ENCODE results near the gene ADD3. TPM values are rescaled to one million over a fixed set of nuclear protein-coding genes. Genes with fewer than 3 reads are reported as not detected.
"Not testable (repeated sequence)": the region's sequence is repeated elsewhere in the genome, so short reads cannot be mapped to it uniquely, and the experiment has no call there.

The ADD3 gene
- total RNA-seq, 1 donor from 2014 or later = 317 TPM

DNA sequence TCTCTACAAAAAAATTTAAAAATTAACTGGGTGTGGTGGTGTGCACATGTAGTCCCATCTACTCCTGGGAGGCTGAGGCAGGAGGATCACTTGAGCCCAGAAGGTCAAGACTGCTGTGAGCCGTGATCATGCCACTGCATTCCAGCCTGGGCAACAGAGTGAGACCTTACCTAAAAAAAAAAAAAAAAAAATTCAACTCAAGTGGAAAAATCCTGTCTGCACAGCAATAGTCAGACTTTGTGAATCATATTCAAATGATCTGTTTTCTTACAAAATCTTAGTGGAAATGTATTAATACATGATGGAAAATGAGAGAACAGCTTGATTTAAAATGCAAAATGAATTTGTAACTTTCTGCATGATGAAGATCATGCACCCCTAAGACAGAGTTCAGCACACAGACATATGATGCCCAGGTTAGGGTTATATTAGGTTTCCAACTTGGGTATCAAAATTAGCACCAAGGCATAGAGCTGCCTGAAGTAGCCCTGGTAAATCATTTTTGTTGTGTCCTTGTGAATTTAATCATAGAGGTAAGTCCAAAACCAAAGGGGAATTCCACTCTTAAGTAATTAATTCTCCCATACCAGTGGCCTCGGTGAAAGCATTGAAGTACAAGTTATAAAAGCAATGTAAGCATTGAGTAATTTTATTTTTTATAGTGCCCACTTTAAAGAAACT lies 93.8 kb downstream of the ADD3 start:
- DNase-seq (ENCODE audit: low read depth in 2 of 2) = no peak

DNA sequence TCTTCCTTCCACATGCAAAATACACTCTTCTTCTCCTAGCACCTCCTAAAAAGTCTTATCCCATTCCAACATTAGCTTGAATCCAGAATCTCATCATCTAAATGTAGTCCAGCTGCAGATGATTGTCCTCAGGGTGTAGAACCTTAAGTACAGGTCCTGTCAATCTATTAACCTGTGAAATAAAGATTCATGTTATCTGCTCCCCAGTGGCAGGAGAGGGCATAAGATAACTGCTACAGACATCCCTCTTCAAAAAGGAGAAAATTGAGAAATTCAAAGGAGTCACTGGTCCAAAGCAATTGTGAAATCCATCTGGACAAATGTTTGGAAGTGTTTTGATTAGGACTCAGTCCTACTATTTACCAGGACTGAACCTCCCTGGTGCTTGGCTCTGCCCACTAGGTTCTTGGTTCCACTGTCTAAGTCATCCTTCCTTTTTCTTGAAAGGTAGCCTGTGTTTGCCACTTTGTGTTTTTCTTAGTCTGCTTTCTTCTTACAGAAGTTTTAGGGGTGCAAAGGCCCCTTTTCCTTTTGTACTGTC lies 96.2 kb downstream of the ADD3 start:
- DNase-seq (ENCODE audit: low read depth in 2 of 2) = no peak

DNA sequence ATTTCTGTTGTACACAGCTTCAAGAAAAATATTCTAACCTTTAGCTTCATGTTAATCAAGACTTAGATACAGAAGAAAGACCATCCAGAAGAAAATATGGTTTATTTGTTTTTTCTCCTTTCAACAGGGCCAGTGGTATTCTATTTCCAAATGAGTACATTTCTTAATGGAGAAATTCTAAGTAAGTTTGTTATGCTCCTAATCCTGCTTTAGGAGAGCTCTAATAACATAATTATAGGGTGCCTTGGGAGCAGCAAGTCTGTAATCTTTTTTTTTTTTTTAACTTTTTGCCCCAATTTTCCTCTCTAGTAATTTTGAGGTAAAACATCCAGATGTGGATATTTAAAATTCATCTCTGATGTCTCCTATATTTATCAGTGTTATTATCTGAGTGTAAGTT lies 98.1 kb downstream of the ADD3 start:
- DNase-seq (ENCODE audit: low read depth in 2 of 2) = no peak

DNA sequence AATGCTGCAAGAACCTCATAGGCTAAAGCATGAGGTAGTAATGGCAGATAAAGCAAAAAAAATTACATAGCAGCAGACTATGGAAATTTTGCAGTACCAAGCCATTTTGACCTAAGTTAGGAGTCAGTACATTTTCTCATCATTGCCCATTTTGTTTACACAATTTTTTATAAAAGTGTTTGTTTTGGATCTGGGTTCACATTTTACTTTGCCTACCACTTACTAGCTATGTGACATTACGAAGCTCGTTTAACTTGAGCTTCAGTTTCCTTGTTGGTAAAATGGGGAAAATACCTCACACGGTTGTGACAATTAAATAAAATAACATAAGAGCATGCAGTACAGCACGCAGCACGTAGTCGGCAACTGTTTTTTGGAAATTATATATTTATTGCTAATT lies 99.6 kb downstream of the ADD3 start:
- peak in 1 of 2 donors; percentile 15 for DNase-seq (ENCODE audit: low read depth in 2 of 2)

DNA sequence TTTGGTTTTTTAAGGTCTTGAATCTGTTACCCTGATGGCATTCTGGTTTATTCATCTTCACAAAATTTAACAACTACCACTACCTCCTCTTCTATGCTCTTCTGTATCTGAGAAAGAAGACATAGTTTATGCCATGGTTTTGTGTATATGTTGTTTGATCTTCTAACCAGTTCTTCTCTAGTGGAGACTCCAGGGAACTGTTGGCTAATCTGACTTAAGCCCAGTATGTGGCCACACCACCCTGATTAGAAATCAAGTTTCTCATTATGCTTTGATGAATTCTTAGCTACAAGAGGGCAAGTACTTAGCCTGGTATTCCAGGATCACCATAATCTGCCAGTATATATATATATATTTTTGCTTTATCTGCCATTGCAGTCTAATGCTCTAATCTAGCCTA lies 100.1 kb downstream of the ADD3 start:
- DNase-seq (ENCODE audit: low read depth in 2 of 2) = no peak

DNA sequence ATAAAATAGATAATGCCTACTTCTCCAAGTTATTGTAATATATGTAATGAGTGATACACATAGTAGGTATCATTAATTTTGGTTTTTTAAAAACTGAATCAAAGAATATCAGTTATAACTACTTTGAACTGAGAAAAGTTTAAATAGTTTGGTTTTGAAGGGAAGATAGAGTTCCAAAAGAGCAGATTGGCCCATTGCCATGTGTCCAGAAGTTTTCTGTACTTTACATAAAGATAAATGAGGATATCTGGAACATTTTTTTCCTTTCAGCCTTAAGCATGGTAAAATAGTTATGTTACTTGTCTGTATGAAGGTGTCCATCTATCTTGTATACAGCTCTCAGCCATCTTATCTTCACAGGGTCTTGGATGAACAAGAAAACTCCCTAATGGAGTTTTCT lies 101.7 kb downstream of the ADD3 start:
- DNase-seq (ENCODE audit: low read depth in 2 of 2) = no peak

DNA sequence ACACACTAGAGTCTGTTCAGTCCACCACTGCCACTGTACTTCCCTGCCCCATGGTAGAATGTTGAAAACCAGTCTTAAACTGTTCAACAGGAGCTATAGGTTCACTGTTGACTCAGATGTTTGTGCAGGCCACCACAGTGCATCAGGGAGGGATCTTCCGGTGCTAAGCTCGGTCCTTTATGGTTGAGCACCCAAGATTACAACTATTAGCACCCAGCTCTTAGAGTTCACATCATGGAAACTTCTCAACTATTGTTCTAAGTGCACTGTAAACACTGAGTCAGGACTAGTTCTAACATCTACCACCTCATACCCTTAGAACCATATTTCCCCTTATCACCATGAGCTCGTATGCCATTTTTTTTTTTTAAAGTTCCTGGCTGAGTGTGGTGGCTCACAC lies 102.6 kb downstream of the ADD3 start:
- no peak for DNase-seq (ENCODE audit: low read depth in 2 of 2)

DNA sequence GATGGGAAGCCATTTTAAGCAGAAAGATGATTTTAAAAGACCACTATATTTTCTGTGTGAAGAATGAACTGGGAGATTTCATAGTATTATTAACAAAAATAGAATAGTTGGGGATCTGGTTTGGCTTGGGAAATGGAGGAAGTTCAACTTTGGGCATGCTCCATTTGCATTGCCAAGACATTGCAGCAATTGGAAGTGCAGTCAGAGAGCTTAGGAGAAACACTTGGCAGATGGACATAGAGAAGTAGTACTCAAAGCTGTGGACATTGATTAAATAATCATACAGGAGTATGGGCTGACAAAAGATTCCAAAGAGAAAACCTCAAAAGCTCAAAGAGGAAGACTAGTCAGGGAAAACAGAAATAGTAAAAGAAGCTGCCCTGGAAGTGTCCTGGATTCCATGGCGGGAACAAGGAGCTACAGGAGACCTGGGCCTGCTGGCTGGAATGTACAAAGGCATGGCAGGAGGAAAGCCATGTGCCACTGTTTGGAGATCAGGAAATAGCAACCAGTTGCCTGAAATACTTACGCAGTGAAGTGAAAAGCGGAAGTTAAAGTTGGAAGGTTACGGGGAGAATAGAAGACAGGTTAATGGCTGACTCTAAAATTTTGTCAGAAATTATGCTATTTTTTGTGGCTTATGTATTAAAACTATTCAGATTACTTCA lies 106.0 kb downstream of the ADD3 start:
- DNase-seq (ENCODE audit: low read depth in 2 of 2) = no peak

DNA sequence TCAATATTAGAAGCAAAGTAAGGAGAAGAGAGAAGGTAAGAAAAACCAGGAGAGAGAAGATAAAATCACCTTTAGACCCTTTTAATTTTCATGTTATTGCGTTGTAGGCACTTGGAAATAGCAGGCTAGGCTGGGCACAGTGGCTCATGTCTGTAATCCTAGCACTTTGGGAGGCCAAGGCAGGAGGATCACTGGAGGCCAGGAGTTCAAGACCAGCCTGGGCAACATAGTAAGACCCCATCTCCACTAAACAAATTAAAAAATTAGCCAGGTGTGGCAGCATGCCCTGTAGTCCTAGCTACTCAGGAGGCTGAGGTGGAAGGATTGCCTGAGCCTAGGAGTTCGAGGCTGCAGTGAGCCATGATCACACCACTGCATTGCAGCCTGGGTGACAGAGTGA lies 106.9 kb downstream of the ADD3 start:
- not testable (repeated sequence) for DNase-seq (ENCODE audit: low read depth in 2 of 2)

DNA sequence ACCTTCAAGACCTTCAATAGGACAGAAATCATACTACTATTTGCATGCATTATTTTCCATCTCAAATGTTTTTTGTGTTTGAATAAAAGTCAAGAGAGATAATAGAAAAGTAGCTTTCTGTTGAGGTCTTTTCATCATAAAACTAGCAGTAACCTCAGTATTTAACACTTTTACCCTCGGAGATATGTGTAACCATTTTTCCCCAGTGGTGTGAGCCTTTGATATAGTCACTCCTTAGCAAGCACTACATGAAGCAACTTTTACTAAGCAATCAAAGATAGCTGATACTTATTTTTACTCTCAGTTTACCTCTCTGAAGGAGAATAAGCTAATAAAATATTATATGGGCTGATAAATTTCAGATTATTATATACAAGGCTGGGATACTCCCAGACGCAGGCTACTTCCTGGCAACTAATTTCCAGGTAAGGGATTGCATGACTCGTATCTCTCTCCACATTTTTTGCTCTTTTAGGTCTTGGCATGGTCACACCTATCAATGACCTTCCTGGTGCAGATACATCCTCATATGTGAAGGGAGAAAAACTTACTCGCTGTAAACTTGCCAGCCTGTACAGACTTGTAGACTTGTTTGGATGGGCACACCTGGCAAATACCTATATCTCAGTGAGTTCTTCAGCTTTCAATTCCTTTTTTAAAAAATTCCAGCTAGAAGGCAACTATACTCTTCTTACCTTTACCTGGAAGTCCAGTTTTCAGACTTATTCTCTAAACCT lies 108.2 kb downstream of the ADD3 start:
- DNase-seq (ENCODE audit: low read depth in 2 of 2) = no peak

DNA sequence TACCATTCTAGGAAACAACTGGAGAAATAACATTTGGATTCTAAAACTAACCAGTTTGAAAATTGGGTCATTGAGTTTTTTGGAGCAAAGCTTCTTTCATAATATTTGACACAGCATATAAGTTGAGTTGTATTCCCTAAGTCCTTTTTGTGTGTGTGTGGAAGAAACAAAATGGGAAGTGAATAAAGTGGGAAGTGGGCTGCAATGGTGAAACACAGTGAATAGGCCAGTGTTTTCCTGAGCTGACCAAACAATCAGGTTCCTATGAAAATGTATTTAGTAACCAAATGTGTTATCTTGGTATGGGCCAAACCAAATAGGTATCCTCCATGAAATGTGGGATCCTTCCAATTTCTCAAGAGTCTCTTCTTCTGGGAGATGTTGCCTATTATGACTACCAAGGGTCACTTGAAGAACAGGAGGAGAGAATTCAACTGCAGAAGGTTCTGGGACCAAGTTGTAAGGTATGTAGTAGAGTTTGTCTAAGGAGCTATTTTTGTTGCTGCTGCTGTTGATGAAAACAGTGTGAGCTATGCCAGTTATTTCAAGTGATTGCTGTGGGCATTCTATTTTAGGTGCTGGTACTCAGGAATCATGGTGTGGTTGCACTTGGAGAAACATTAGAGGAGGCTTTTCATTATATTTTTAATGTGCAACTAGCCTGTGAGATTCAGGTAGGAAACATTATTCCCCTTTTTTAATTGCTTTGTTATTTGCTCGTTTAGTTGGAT lies 111.3 kb downstream of the ADD3 start:
- no peak for DNase-seq (ENCODE audit: low read depth in 2 of 2)

DNA sequence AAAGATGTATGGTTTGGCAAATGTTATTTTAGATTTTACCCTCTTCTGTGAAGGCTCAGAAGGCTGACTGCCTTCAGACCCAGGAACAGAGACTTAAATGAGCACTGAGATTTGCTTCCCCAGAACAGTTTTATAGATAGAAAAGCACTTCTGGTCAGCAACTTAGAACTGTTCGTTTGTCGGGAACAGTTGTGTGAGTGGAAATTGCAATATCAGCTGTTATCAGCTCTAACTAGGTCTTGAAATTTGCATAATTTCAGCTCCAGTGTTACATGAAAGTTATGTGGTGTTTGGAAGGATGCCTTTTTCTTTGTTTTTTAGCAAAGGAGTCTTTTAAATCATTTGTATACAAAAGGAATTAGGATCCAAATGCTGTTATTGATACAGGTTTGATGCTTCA lies 115.8 kb downstream of the ADD3 start:
- no peak for DNase-seq (ENCODE audit: low read depth in 2 of 2)

DNA sequence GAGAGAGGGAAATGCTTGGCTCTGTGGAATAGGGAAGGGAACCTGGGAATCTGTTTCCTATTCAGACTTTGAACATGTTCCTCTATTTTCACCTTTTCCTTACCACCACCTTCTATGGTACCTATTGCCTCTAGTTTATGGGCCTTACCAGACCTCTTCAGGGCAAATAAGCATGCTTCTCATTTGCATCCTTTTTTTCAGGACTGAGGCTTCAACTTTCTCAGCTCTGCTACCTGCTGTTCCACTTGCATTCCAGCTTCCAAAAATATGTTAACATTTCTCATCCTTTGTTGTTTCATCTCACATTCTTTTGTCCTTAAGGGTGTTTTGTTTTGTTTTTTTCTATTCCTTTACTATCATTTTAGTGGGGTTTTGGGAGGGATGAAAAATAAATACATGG lies 121.7 kb downstream of the ADD3 start:
- DNase-seq (ENCODE audit: low read depth in 2 of 2) = no peak

DNA sequence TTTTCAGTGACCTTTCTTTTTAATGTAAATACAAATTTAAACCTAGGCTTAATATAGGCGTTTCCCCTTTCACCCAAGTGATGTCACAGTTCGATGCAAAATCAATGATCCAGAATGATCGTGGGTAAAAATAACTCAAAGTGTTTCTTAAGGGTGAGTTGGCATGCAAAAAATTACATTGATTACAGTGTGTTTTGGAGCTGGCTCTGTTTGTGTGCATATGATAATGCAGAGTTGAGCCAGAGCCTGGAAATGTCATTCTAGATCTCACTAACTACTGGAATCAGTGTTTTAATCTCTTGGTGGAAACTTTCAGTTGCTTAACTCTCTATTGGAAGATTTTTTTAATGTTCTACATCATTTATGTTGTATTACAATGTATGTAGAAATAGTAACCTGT lies 127.1 kb downstream of the ADD3 start:
- no peak for DNase-seq (ENCODE audit: low read depth in 2 of 2)

DNA sequence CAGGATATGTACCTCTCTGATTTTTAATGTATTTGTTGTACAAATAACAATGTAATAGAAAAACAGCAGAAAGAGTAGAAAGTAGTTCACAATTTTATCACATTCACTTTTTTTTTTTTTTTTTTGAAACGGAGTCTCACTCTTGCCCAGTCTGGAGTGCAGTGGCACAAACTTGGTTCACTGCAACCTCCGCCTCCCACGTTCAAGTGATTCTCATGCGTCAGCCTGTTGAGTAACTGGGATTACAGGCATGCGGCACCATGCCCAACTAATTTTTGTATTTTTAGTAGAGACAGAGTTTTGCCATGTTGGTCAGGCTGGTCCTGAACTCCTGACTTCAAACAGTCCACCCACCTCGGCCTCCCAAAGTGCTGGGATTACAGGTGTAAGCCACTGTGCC lies 128.1 kb downstream of the ADD3 start:
- not testable (repeated sequence) for DNase-seq (ENCODE audit: low read depth in 2 of 2)

DNA sequence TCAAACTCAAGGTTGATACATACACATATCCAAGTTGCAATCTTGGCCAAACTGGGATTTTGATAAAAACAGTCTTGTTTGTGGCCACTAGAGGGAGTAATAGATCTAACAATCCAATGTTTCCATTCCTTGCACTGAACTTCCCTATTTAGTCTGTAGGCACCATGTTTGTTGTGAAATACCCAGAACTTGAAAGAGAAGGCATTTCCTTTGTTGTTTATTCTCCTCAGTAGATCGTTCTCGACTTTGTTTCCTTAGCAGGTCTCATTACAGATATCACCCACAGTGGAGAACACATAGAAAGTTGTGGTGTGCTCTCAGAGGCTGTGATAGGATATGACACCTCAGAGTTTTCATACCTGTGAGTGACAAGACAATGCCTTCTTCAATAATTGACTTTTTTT lies 129.4 kb downstream of the ADD3 start:
- DNase-seq (ENCODE audit: low read depth in 2 of 2) = peak; percentile 73 to 79

DNA sequence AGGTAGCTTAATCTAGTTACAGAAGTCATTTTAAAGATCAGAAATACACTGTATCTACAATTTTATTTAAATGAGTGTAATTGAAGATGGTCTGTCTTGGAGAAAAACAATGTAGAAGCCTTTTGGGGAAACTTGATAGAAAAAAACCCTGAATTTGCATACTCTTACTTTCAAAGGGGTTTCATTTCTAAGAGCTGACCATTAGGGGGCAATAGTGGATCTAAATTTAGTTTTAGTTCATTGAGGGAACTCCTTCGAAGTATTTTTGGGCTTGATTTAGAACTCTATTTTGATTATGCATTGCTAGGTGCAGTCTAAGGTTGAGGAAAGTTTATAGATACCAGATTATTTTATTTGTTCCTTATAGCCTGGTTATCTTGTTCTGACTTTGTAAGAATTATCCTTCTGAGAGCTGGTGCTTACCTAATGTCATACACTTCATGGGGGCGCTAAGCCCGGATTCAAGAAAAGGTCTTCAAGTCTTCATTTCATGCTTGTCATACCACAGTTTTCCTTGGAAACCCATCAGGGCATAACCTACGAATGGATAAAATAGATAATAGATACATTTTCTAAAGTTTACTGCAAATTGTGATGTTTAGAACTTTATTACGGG lies 130.5 kb downstream of the ADD3 start:
- DNase-seq (ENCODE audit: low read depth in 2 of 2) = peak; percentile 73 to 75

DNA sequence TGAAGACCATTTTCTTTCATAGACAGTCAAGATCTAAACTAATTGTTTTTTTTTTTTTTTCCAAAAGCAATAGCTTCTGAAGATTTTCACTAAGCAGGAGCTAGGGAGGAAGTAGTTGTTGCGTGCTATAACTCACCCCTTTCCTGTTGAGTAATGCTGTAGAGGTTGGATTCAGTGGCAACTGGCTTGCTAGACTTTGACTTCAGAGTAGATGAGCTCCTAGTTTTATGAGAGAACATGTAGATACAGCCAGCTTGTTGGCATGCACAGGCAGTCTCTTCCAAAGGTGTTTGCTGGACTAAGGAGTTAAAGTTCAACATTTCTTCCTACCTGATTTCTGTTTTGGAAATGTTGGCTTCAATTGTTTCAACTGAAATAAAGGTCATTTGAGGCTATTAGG lies 133.4 kb downstream of the ADD3 start:
- DNase-seq (ENCODE audit: low read depth in 2 of 2) = peak; percentile 15 to 86

DNA sequence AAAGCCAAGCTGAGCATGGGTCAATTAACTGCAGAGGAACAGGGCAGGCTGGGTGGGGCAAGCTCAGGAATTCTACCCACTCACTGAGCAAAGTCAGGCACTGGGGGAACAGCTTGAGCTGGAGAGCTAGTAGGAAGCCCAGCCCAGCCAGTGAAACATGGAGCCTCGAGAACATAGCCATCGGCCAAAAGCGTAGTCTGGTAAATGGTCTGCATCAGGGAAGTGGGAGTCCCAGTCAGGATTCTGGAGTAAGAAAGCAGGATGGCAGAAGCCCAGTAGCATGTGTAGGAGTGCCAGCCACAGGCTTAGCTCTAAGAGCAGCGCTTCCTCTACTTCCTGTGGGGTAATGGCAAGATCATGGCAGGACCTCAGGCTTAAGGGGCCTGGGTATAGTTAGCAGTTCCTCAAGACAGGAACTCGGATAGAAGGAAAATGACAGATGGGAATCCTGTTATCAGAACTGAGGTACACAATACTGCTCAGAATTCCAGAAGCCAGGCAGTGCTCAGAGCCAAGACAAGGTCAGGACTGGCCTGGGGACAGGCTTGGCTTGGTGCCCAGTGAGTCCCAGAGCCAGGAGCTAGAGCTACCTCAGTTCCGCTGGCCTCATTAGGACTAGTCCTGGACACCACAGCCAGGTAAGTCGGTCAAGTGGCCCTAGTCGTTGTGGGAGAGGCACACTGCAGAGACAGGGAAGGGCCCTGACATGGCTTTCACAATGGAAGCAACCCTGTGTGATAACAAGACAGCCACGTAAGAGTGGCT lies 134.3 kb downstream of the ADD3 start:
- DNase-seq (ENCODE audit: low read depth in 2 of 2) = peak in 1 of 2 donors; percentile 14

DNA sequence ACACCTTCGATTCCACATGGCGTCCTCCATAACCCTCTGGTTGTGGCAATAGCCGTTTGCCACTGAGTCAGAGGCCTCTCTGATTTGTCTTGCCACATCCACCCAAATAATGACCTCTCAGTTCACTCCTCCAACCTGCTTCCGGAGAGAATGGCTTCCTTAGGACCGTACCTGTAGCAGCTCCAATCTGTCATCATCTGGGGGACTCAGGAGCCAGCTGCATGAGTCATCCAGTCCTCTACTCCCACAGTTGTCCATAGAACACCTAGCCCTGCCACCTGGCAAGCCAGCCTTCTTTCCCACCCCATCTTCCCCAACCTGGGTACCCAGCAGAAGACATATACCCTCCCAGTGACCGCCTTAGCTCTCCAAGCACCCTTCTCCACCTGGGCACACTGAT lies 135.2 kb downstream of the ADD3 start:
- no peak for DNase-seq (ENCODE audit: low read depth in 2 of 2)

DNA sequence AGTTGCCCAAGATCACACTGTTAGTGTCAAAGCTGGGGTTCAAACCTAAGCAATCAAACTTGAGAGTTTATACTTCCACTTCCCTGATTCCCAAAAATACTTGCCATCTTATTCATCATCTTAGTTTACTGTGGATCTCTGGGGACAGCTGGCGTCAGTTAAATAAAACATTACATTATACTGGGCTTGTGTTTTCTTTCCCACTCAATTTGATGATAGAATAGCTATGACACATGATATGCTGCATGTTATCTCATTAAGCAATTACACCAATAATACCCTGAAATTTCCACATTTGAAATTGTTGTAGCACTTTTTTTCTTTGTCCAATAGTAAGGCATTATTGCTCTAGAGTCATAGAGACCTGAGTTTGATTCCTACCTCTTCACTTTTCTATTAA lies 136.7 kb downstream of the ADD3 start:
- DNase-seq (ENCODE audit: low read depth in 2 of 2) = no peak

Measured in lung microvascular endothelial cell (primary cell).